Measurements from ENCODE around the gene KRTAP7-1.

Gene KRTAP7-1

DNA sequence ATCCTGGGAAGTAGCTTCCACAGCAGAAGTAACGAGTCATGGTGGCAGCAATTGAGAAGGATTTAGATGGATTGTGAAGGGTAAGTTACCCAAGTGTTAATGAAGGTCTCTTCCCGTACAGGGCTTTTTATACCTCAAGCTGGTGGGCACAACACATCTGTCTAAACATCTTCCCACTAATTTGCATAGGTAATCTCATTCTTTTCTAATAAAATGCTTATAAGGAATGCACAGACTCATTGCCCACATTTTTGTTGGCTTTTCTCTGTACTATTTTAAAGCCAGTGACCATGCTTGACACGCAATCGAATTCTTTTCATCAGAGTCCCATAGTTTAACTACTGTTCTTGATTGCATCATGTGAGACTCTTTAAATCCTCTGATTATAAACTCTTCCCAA lies at the start of gene KRTAP7-1:
TSS of gene KRTAP7-1 (minus strand) at position 101 of the 400 bp plus-strand sequence. CDS start at position 40, 61 bp downstream.
- no peak for DNase-seq (ENCODE audit: low spot score)

- no peak for DNase-seq (ENCODE audit: low spot score)
Observed at GRCh38 chr21:30874526-30874925, 45.0 kb upstream of the KRTAP7-1 start.

DNA sequence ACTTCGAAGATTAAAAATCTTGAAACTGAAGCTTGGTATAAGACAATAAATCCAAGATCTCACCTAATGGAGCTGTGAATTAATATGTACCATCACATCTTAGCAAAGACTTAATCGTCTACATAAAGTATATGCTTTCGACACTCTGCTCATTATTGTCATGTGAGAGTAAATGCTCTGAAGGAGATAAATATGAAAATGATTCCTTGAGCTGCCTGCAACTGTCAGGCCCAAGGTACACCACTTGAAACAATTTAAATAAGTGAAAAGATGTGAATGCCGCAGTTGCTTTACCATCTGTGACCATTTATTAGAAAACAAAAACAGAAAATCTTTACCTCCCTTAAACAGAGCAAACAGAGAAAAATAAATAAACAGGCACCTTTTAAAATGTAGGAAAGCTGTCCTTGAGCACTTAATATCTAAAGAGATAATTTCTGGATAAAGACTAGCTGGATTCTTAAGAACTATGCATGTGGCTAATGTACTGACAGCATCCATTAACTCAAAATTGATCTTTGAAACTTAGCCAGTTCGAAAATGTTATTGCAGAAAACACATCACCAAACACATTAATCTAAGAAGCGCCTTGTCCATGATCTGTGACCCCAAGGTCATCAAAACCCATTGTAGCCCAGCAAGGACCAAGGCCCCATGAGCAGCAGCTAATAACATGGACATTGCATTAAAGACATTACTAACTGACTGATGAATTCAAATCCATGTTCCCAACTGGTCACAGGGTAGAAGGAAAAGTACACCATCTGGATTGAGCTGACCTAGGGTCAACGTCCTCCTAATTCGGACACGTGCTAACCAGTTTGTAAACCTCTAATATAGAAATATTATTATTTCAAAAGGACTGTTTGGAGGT lies 18.3 kb upstream of the KRTAP7-1 start:
- DNase-seq (ENCODE audit: low spot score), result no peak

GRCh38 chr21:30842990-30843389 lies 13.4 kb upstream of the KRTAP7-1 start:
- DNase-seq (ENCODE audit: low spot score), result no peak

- DNase-seq (ENCODE audit: low spot score), result no peak
Observed at GRCh38 chr21:30839304-30839703, 9.7 kb upstream of the KRTAP7-1 start.

DNA sequence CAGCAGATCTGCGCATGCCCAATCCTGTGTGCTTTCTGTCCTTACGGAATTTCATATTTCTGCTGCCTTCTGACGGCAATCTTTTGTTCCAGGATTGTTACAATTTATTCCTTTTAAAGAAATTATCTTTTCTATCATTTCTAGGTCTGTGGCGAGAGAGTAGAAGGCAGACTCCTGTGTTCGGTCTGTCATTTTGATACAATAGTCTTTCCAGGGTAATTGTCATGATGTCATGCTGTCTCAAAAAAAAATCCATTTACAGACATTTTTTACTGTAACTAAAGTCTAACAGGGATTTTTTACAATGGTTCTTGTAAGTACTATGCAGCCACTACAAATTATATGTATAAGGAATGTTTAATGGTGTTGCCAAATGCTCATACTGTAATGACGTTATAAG lies 9.0 kb upstream of the KRTAP7-1 start:
- DNase-seq (ENCODE audit: low spot score), result no peak

DNA sequence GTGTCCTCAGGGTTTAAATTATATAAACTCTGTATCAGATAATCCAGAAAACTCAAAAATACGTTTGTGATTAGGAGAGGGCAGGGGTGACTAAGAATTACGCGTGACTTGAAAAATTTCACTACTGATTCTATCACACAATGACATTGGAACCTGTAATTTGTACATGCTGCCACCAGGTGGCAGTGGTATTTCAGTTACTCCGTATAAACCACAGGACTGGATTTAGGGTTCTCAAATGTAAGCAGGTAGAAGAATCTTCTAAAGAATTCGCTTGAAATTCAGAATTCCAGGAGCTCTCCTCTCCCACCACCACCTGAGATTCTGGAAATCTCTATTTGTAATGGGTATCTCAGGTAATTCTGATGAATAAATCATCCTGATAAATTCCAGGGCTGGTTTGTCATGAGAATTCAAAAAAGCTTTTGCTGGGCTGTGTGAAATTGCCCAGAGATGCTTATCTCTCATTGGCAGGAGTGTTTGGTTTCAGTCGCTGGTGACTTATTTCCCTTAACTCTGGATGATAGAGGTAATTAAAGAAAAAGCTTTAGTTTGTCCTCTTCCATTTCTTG lies 1.7 kb upstream of the KRTAP7-1 start:
- DNase-seq (ENCODE audit: low spot score), result no peak

DNA sequence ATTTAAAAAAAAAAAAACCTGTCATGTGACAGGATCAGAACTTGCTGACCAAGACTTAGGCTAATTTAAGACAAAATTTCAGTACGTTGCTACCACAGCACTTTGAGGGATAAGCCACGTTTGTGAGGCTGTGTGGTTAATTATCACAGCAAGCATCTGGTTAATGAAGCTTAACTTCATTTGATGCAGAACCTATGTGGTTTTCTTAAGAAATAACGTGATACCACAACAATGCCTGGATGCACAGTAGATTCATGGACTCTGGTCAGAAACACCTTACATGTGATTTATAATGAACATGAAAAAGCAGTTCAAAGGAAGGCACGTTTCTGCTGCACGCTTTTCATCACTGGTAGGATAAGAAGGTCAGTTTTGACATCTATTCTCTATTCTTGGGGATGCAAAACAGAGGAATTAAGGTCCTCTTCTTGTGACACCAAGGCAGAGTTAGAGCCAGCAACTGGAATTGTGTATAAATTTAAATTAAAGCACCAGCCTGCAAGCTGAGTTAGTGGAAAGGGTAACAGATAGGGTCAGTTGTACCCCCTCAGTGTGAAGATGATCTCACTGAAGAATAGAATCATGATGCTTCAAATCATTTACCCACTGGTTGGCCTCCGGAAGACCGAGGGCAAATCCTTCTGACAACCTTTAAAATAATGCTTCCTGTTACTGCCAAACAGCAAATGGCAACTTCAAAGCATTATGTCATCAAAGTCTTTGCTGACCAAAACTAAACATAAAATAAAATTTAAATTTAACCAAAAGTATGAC lies 10.5 kb downstream of the KRTAP7-1 start:
- DNase-seq (ENCODE audit: low spot score), result no peak

- no peak for DNase-seq (ENCODE audit: low spot score)
Observed at GRCh38 chr21:30813174-30813573, 16.4 kb downstream of the KRTAP7-1 start, which contains the start of gene KRTAP8-1. TSS of gene KRTAP8-1 (minus strand) at chr21:30813274. CDS start at chr21:30813220, 54 bp downstream.

DNA sequence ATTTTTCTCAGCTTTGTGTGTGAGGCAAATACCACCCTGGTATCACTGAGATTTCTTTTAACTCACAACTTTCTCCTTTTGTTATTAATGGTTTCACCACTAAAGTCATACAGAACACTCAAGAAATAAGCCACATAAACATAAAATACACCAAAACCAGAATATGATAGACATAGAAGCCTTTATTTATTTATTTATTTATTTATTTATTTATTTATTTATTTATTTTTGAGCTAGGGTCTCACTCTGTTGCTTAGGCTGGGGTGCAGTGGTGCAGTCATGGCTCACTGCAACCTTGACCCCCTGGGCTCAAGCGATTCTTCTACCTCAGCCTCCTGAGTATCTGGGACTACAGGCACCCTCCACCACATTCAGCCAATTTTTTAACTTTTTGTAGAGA lies 29.0 kb downstream of the KRTAP7-1 start:
- no peak for DNase-seq (ENCODE audit: low spot score)

- DNase-seq (ENCODE audit: low spot score), result no peak
Observed at GRCh38 chr21:30793581-30794314, 35.8 kb downstream of the KRTAP7-1 start.

GRCh38 chr21:30779249-30779648 lies 50.3 kb downstream of the KRTAP7-1 start:
- no peak for DNase-seq (ENCODE audit: low spot score)
